ACC112 (cell line): ENCODE results near the gene XRCC2.
"Not testable (repeated sequence)": the region's sequence is repeated elsewhere in the genome, so short reads cannot be mapped to it uniquely, and the experiment has no call there.

Experiments used
- H2AFZ ChIP-seq: fragments of 200-600 bp; sonication (generic); one replicate; pipeline ENCODE4 v1.6.0; 2017; ENCODE audit warnings: antibody characterized with exemption, low read length; ENCODE audit not compliant: unreplicated experiment
- H3K27ac ChIP-seq: fragments of 200-600 bp; sonication (generic); 2 replicates; pipeline ENCODE4 v1.5.1; 2014; ENCODE audit warnings: low read depth, mild to moderate bottlenecking, antibody characterized with exemption, low read length, moderate library complexity
- H3K27me3 ChIP-seq: fragments of 200-600 bp; sonication (generic); 2 replicates; pipeline ENCODE4 v1.6.1; 2014; ENCODE audit warnings: mild to moderate bottlenecking, antibody characterized with exemption, low read length, moderate library complexity, mixed read lengths; ENCODE audit not compliant: insufficient read depth
- H3K36me3 ChIP-seq: fragments of 200-600 bp; sonication (generic); 2 replicates; pipeline ENCODE4 v1.6.1; 2016; ENCODE audit warnings: mild to moderate bottlenecking, antibody characterized with exemption, low read length, moderate library complexity, mixed read lengths; ENCODE audit not compliant: insufficient read depth
- H3K4me1 ChIP-seq: fragments of 200-600 bp; sonication (generic); one replicate; pipeline ENCODE4 v1.6.1; 2016; ENCODE audit warnings: low read length, mixed read lengths; ENCODE audit not compliant: insufficient read depth, unreplicated experiment, control insufficient read depth
- H3K4me3 ChIP-seq: fragments of 200-600 bp; sonication (generic); 2 replicates; pipeline ENCODE4 v1.5.1; 2014; ENCODE audit warnings: mild to moderate bottlenecking, low read depth, low read length
- H3K79me2 ChIP-seq: fragments of 200-600 bp; sonication (generic); one replicate; pipeline ENCODE4 v1.6.0; 2016; ENCODE audit warnings: low read length; ENCODE audit not compliant: control insufficient read depth, unreplicated experiment, insufficient read depth

Gene XRCC2

GRCh38 chr7:152675759-152676636, at the start of gene XRCC2:
Gene XRCC2 (minus strand): TSS chr7:152676141. CDS start chr7:152676079, 62 bp downstream.
- no peaks in the 10 kb centered on the region for H3K27me3 ChIP-seq
- peaks cover 44% of the 10 kb centered on the region for H3K79me2 ChIP-seq
- no peaks in the 10 kb centered on the region for H3K4me1 ChIP-seq
- H3K27ac ChIP-seq: peak within 1 kb of the TSS; percentile 56
- H3K4me3 ChIP-seq: peak within 1 kb of the TSS; percentile 93
- H3K36me3 ChIP-seq: no peaks in the 10 kb centered on the region
- peak within 1 kb of the TSS; percentile 77 for H2AFZ ChIP-seq

- no peak overlapping the region for H3K4me3 ChIP-seq
- no peaks in the 10 kb centered on the region for H3K27me3 ChIP-seq
- no peak overlapping the region for H3K27ac ChIP-seq
- H3K4me1 ChIP-seq: no peaks in the 10 kb centered on the region
- no peaks in the 10 kb centered on the region for H3K79me2 ChIP-seq
- H2AFZ ChIP-seq: no peak overlapping the region
- H3K36me3 ChIP-seq: no peaks in the 10 kb centered on the region
Observed at GRCh38 chr7:152723364-152723763, 47.4 kb upstream of the XRCC2 start.

GRCh38 chr7:152712412-152713042, 36.6 kb upstream of the XRCC2 start:
- not testable (repeated sequence) for H3K36me3 ChIP-seq, H3K79me2 ChIP-seq, H3K4me1 ChIP-seq, H3K4me3 ChIP-seq, H2AFZ ChIP-seq, H3K27me3 ChIP-seq, H3K27ac ChIP-seq

GRCh38 chr7:152711444-152711944, 35.6 kb upstream of the XRCC2 start:
- H3K4me1 ChIP-seq: peaks cover 7% of the 10 kb centered on the region

GRCh38 chr7:152710153-152710442, 34.2 kb upstream of the XRCC2 start:
- no peak overlapping the region for H3K27ac ChIP-seq
- H3K36me3 ChIP-seq: no peaks in the 10 kb centered on the region
- no peaks in the 10 kb centered on the region for H3K27me3 ChIP-seq
- no peaks in the 10 kb centered on the region for H3K79me2 ChIP-seq
- H3K4me1 ChIP-seq: peaks cover 7% of the 10 kb centered on the region
- no peak overlapping the region for H2AFZ ChIP-seq
- no peak overlapping the region for H3K4me3 ChIP-seq

More at GRCh38 chr7:152711444-152711944, 35.6 kb upstream of the XRCC2 start:
- Histone ChIP-seq H3K4me3 (no peak overlapping the region), H3K27ac (no peak overlapping the region), H3K79me2 (no peaks in the 10 kb centered on the region), H3K36me3 (no peaks in the 10 kb centered on the region), H3K27me3 (no peaks in the 10 kb centered on the region), H2AFZ (no peak overlapping the region)

- Histone ChIP-seq H3K4me1 (peaks cover 7% of the 10 kb centered on the region), H3K27me3 (no peaks in the 10 kb centered on the region), H3K36me3 (no peaks in the 10 kb centered on the region), H3K27ac (no peak overlapping the region), H3K79me2 (no peaks in the 10 kb centered on the region), H3K4me3 (no peak overlapping the region), H2AFZ (no peak overlapping the region)
Observed at GRCh38 chr7:152709287-152710152, 33.6 kb upstream of the XRCC2 start.

GRCh38 chr7:152704796-152705384, 28.9 kb upstream of the XRCC2 start:
- Histone ChIP-seq H3K79me2 (no peaks in the 10 kb centered on the region), H3K4me3 (no peak overlapping the region), H3K27ac (no peak overlapping the region), H3K4me1 (peaks cover 5% of the 10 kb centered on the region), H3K27me3 (no peaks in the 10 kb centered on the region), H3K36me3 (no peaks in the 10 kb centered on the region), H2AFZ (no peak overlapping the region)

GRCh38 chr7:152699079-152699478, 23.1 kb upstream of the XRCC2 start:
- Histone ChIP-seq H3K79me2 (no peaks in the 10 kb centered on the region), H3K27ac (no peak overlapping the region), H3K4me1 (no peaks in the 10 kb centered on the region), H2AFZ (no peak overlapping the region), H3K36me3 (no peaks in the 10 kb centered on the region), H3K27me3 (no peaks in the 10 kb centered on the region), H3K4me3 (no peak overlapping the region)

- not testable (repeated sequence) for H3K27ac ChIP-seq, H3K4me3 ChIP-seq, H3K27me3 ChIP-seq, H3K79me2 ChIP-seq, H2AFZ ChIP-seq, H3K4me1 ChIP-seq, H3K36me3 ChIP-seq
Observed at GRCh38 chr7:152697268-152697974, 21.5 kb upstream of the XRCC2 start.

- not testable (repeated sequence) for H3K4me1 ChIP-seq, H3K4me3 ChIP-seq, H3K27me3 ChIP-seq, H3K36me3 ChIP-seq, H2AFZ ChIP-seq, H3K79me2 ChIP-seq, H3K27ac ChIP-seq
Observed at GRCh38 chr7:152692196-152692595, 16.3 kb upstream of the XRCC2 start.
